ENCODE data around the gene STIMATE.

The STIMATE gene

DNA sequence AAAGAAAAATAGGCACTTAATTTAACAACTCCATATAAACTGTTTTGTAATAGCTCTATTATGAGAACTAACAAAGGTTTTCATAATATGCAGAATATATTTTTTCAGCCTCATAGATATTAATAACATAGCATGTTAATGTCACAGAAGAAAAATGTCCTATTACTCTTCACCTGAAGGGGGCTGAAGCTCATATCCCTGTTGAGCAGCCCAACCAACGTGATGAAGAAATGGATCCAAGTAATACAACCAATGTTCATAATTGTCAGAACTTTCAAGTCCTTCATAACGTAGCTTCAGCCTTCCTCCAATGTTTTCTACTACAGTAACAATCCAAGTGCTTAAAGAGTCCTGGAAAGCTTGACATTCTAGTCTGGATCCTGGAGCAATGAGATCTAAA lies 34.5 kb upstream of the STIMATE start:
- H3K36me3 ChIP-seq (ENCODE audit: control insufficient read depth in 2 of 2, insufficient read depth in 1 of 2, low read length in 2 of 2) = peaks cover 0 to 9% of the 10 kb centered on the region in 2 experiments; a peak in 2 of 3 replicates
- H3K27ac ChIP-seq (ENCODE audit: extremely low read depth, low read depth, low read length) = no peak overlapping the region
- H3K4me1 ChIP-seq (ENCODE audit: control insufficient read depth, insufficient read depth, low read length) = peaks cover 3% of the 10 kb centered on the region; the same call in 1 of the 2 replicates
- TF ChIP-seq ZNF169 (tag by site-specific recombination; IDR thresholded peaks at IDR 0.05) = no peak
- no peak for TF ChIP-seq ZNF266 (tag by site-specific recombination; IDR thresholded peaks at IDR 0.05; ENCODE audit: low read depth)
- no peak for TF ChIP-seq GLI2 (tag by site-specific recombination; IDR thresholded peaks at IDR 0.05; ENCODE audit: borderline replicate concordance, low read depth)
- TF ChIP-seq KLF16 (tag by site-specific recombination; IDR thresholded peaks at IDR 0.05) = no peak
- TF ChIP-seq, protein P1, sequence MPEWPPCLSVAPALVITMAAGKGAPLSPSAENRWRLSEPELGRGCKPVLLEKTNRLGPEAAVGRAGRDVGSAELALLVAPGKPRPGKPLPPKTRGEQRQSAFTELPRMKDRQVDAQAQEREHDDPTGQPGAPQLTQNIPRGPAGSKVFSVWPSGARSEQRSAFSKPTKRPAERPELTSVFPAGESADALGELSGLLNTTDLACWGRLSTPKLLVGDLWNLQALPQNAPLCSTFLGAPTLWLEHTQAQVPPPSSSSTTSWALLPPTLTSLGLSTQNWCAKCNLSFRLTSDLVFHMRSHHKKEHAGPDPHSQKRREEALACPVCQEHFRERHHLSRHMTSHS (tag by site-specific recombination; IDR thresholded peaks at IDR 0.05) = no peak
- no peak for TF ChIP-seq HOXA7 (CRISPR knock-in tag; IDR thresholded peaks at IDR 0.05; ENCODE audit: borderline replicate concordance)
- no peak for TF ChIP-seq ZNF221 (tag by site-specific recombination; IDR thresholded peaks at IDR 0.05; ENCODE audit: borderline replicate concordance)
- TF ChIP-seq ZNF473 (tag by site-specific recombination; IDR thresholded peaks at IDR 0.05) = no peak
- no peak for TF ChIP-seq MZF1 (tag by site-specific recombination; IDR thresholded peaks at IDR 0.05; ENCODE audit: borderline replicate concordance)
- TF ChIP-seq KLF7 (tag by site-specific recombination; IDR thresholded peaks at IDR 0.05; ENCODE audit: borderline replicate concordance) = no peak
- no peak for TF ChIP-seq ZFP37 (tag by site-specific recombination; IDR thresholded peaks at IDR 0.05)
- TF ChIP-seq SP3 (tag by site-specific recombination; IDR thresholded peaks at IDR 0.05) = no peak
- TF ChIP-seq SP2 (tag by site-specific recombination; IDR thresholded peaks at IDR 0.05) = no peak
- TF ChIP-seq, protein P2, sequence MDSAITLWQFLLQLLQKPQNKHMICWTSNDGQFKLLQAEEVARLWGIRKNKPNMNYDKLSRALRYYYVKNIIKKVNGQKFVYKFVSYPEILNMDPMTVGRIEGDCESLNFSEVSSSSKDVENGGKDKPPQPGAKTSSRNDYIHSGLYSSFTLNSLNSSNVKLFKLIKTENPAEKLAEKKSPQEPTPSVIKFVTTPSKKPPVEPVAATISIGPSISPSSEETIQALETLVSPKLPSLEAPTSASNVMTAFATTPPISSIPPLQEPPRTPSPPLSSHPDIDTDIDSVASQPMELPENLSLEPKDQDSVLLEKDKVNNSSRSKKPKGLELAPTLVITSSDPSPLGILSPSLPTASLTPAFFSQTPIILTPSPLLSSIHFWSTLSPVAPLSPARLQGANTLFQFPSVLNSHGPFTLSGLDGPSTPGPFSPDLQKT (IDR thresholded peaks at IDR 0.05; ENCODE audit: borderline replicate concordance, low read depth, low read length) = no peak
- no peaks in the 10 kb centered on the region for H3K9me3 ChIP-seq (ENCODE audit: control insufficient read depth, insufficient read depth, low read depth, low read length)
- ChIA-PET CTCF (interaction anchor here (0.6 to 1.0 kb wide), 3 partner anchors 13 to 105 kb away, joined by 3 read pairs; no protein-coding TSS in a partner anchor), POLR2A (no interaction called here)
- no peak overlapping the region for H3K4me3 ChIP-seq (ENCODE audit: low read depth, low read length)

DNA sequence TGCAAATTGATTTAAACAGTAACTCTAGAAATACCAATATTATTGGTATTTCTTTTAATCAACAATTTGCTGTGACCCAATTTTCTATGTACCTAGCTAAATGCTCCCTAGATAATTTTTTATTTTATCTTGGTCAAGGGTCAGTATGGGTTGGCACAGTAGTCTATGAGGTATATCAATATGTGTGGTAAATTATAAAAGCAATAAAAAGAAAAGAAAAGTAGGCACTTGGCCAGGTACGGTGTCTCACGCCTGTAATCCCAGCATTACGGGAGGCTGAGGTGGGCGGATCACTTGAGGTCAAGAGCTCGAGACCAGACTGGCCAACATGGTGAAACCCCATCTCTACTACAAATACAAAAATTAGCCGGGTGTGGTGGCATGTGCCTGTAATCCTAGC lies 34.0 kb upstream of the STIMATE start:
- POLR2A ChIA-PET = no interaction called here
- TF ChIP-seq, protein P3, sequence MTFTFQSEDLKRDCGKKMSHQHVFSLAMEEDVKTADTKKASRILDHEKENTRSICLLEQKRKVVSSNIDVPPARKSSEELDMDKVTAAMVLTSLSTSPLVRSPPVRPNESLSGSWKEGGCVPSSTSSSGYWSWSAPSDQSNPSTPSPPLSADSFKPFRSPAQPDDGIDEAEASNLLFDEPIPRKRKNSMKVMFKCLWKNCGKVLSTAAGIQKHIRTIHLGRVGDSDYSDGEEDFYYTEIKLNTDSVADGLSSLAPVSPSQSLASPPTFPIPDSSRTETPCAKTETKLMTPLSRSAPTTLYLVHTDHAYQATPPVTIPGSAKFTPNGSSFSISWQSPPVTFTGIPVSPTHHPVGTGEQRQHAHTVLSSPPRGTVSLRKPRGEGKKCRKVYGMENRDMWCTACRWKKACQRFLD (tag by site-specific recombination; IDR thresholded peaks at IDR 0.05) = no peak
- TF ChIP-seq, protein P4, sequence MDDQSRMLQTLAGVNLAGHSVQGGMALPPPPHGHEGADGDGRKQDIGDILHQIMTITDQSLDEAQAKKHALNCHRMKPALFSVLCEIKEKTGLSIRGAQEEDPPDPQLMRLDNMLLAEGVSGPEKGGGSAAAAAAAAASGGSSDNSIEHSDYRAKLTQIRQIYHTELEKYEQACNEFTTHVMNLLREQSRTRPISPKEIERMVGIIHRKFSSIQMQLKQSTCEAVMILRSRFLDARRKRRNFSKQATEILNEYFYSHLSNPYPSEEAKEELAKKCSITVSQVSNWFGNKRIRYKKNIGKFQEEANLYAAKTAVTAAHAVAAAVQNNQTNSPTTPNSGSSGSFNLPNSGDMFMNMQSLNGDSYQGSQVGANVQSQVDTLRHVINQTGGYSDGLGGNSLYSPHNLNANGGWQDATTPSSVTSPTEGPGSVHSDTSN (CRISPR knock-in tag; IDR thresholded peaks at IDR 0.05) = no peak
- TF ChIP-seq ZNF521 (tag by site-specific recombination; IDR thresholded peaks at IDR 0.05) = no peak
- TF ChIP-seq, protein P5, sequence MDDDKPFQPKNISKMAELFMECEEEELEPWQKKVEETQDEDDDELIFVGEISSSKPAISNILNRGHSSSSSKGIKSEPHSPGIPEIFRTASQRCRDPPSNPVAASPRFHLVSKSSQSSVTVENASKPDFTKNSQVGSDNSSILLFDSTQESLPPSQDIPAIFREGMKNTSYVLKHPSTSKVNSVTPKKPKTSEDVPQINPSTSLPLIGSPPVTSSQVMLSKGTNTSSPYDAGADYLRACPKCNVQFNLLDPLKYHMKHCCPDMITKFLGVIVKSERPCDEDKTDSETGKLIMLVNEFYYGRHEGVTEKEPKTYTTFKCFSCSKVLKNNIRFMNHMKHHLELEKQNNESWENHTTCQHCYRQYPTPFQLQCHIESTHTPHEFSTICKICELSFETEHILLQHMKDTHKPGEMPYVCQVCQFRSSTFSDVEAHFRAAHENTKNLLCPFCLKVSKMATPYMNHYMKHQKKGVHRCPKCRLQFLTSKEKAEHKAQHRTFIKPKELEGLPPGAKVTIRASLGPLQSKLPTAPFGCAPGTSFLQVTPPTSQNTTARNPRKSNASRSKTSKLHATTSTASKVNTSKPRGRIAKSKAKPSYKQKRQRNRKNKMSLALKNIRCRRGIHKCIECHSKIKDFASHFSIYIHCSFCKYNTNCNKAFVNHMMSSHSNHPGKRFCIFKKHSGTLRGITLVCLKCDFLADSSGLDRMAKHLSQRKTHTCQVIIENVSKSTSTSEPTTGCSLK (tag by site-specific recombination; IDR thresholded peaks at IDR 0.05) = no peak
- TF ChIP-seq, protein P6, sequence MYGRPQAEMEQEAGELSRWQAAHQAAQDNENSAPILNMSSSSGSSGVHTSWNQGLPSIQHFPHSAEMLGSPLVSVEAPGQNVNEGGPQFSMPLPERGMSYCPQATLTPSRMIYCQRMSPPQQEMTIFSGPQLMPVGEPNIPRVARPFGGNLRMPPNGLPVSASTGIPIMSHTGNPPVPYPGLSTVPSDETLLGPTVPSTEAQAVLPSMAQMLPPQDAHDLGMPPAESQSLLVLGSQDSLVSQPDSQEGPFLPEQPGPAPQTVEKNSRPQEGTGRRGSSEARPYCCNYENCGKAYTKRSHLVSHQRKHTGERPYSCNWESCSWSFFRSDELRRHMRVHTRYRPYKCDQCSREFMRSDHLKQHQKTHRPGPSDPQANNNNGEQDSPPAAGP (tag by site-specific recombination; IDR thresholded peaks at IDR 0.05) = no peak
- TF ChIP-seq, protein P7, sequence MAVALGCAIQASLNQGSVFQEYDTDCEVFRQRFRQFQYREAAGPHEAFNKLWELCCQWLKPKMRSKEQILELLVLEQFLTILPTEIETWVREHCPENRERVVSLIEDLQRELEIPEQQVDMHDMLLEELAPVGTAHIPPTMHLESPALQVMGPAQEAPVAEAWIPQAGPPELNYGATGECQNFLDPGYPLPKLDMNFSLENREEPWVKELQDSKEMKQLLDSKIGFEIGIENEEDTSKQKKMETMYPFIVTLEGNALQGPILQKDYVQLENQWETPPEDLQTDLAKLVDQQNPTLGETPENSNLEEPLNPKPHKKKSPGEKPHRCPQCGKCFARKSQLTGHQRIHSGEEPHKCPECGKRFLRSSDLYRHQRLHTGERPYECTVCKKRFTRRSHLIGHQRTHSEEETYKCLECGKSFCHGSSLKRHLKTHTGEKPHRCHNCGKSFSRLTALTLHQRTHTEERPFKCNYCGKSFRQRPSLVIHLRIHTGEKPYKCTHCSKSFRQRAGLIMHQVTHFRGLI (tag by site-specific recombination; IDR thresholded peaks at IDR 0.05) = no peak
- no peak for TF ChIP-seq ZBTB7A (tag by site-specific recombination; IDR thresholded peaks at IDR 0.05; ENCODE audit: low read depth)
- no peak for TF ChIP-seq ZNF24 (tag by site-specific recombination; IDR thresholded peaks at IDR 0.05)
- TF ChIP-seq SCRT2 (tag by site-specific recombination; IDR thresholded peaks at IDR 0.05) = no peak
- no peak for TF ChIP-seq ZNF473 (tag by site-specific recombination; IDR thresholded peaks at IDR 0.05)
- no peak for TF ChIP-seq REPIN1 (tag by site-specific recombination; IDR thresholded peaks at IDR 0.05; ENCODE audit: low read depth)

More for the DNA sequence above, 34.0 kb upstream of the STIMATE start:
- Histone ChIP-seq H3K36me3 (ENCODE audit: control insufficient read depth in 2 of 2, insufficient read depth in 1 of 2, low read length in 2 of 2) (peaks cover 0 to 9% of the 10 kb centered on the region in 2 experiments; a peak in 2 of 3 replicates), H3K4me3 (ENCODE audit: low read depth, low read length) (no peak overlapping the region), H3K27ac (ENCODE audit: extremely low read depth, low read depth, low read length) (no peak overlapping the region), H3K4me1 (ENCODE audit: control insufficient read depth, insufficient read depth, low read length) (peaks cover 3% of the 10 kb centered on the region; the same call in 1 of the 2 replicates), H3K9me3 (ENCODE audit: control insufficient read depth, insufficient read depth, low read depth, low read length) (no peaks in the 10 kb centered on the region)
- CTCF ChIA-PET = interaction anchor here (0.6 to 1.0 kb wide), 2 partner anchors 12 to 22 kb away, joined by 3 read pairs; no protein-coding TSS in a partner anchor

Data from HEK293 (cell line).